Activated CD4-positive, alpha-beta T cell treated with anti-CD3 and anti-CD28 coated beads, Interleukin-2, amount 10 ng/mL, durations not matched to agents 7 days and 5 days (primary cell): Measurements from ENCODE around the gene NOD1. TPM values are rescaled to one million over a fixed set of nuclear protein-coding genes. Genes with fewer than 3 reads are reported as not detected.

Experiments
- CTCF ChIA-PET: fragments of 350-600 bp; sonication (Branson Sonifier 250); formaldehyde crosslinking; loops from one replicate; lab custom pipeline; 2021; ENCODE audit warnings: antibody characterized with exemption; lab: Charles Lee
- POLR2A ChIA-PET: fragments of 350-600 bp; sonication (Branson Sonifier 250); formaldehyde crosslinking; loops from one replicate; lab custom pipeline; 2021; ENCODE audit warnings: antibody characterized with exemption; lab: Charles Lee
- DNase-seq: peaks from one replicate; pipeline ENCODE4 v3.0.0-alpha.2; 2020
- H3K27ac Mint-ChIP-seq: one replicate; pipeline ENCODE4 v1.8.0; 2021; ENCODE audit warnings: mild to moderate bottlenecking, moderate library complexity, mixed read lengths
- H3K27me3 Mint-ChIP-seq: one replicate; pipeline ENCODE4 v1.8.0; 2021; ENCODE audit warnings: mixed read lengths
- H3K36me3 Mint-ChIP-seq: one replicate; pipeline ENCODE4 v1.8.0; 2021; ENCODE audit warnings: low read depth, mixed read lengths
- H3K4me1 Mint-ChIP-seq: one replicate; pipeline ENCODE4 v1.8.0; 2021; ENCODE audit warnings: mixed read lengths
- H3K4me3 Mint-ChIP-seq: one replicate; pipeline ENCODE4 v1.8.0; 2021; ENCODE audit warnings: mild to moderate bottlenecking, moderate library complexity, mixed read lengths
- H3K9me3 Mint-ChIP-seq: one replicate; pipeline ENCODE4 v1.8.0; 2021; ENCODE audit warnings: mixed read lengths
- total RNA-seq, 2 experiments: library from RNA; stranded (reverse); gene quantifications; one replicate each; pipeline ENCODE4 v1.2.3, GENCODE V29; 2021

Gene NOD1
- total RNA-seq, 2 experiments from 2014 or later, result 17.0 to 21.1 TPM

GRCh38 chr7:30412782-30413504, 65.6 kb downstream of the NOD1 start:
- DNase-seq, result no peak
- ChIA-PET POLR2A (no interaction called here), CTCF (no interaction called here)
- H3K4me3 Mint-ChIP-seq, result no peak overlapping the region
- peaks cover 2% of the 10 kb centered on the region for H3K36me3 Mint-ChIP-seq
- H3K27me3 Mint-ChIP-seq, result no peaks in the 10 kb centered on the region
- H3K27ac Mint-ChIP-seq, result no peak overlapping the region
- no peaks in the 10 kb centered on the region for H3K4me1 Mint-ChIP-seq
- H3K9me3 Mint-ChIP-seq, result peaks cover 12% of the 10 kb centered on the region

- H3K9me3 Mint-ChIP-seq, result peaks cover 12% of the 10 kb centered on the region
Observed at GRCh38 chr7:30411897-30412296, 66.7 kb downstream of the NOD1 start.

GRCh38 chr7:30411173-30411572, 67.4 kb downstream of the NOD1 start:
- peaks cover 2% of the 10 kb centered on the region for H3K36me3 Mint-ChIP-seq
- no peaks in the 10 kb centered on the region for H3K27me3 Mint-ChIP-seq
- no peak overlapping the region for H3K4me3 Mint-ChIP-seq
- ChIA-PET POLR2A (no interaction called here), CTCF (no interaction called here)
- no peak for DNase-seq
- peaks cover 12% of the 10 kb centered on the region for H3K9me3 Mint-ChIP-seq
- H3K27ac Mint-ChIP-seq, result no peak overlapping the region
- no peaks in the 10 kb centered on the region for H3K4me1 Mint-ChIP-seq

More at GRCh38 chr7:30411897-30412296, 66.7 kb downstream of the NOD1 start:
- CTCF ChIA-PET, result no interaction called here
- POLR2A ChIA-PET, result no interaction called here
- H3K27me3 Mint-ChIP-seq, result no peaks in the 10 kb centered on the region
- H3K27ac Mint-ChIP-seq, result no peak overlapping the region
- no peaks in the 10 kb centered on the region for H3K4me1 Mint-ChIP-seq
- H3K36me3 Mint-ChIP-seq, result peaks cover 2% of the 10 kb centered on the region
- DNase-seq, result no peak
- H3K4me3 Mint-ChIP-seq, result no peak overlapping the region

GRCh38 chr7:30406664-30407425, 71.7 kb downstream of the NOD1 start:
- ChIA-PET POLR2A (no interaction called here), CTCF (no interaction called here)
- no peak overlapping the region for H3K4me3 Mint-ChIP-seq

GRCh38 chr7:30405179-30405578, 73.4 kb downstream of the NOD1 start:
- POLR2A ChIA-PET, result no interaction called here
- no peaks in the 10 kb centered on the region for H3K36me3 Mint-ChIP-seq
- H3K9me3 Mint-ChIP-seq, result no peaks in the 10 kb centered on the region
- H3K27ac Mint-ChIP-seq, result no peak overlapping the region
- peaks cover 11% of the 10 kb centered on the region for H3K4me1 Mint-ChIP-seq
- DNase-seq, result no peak
- H3K4me3 Mint-ChIP-seq, result no peak overlapping the region
- CTCF ChIA-PET, result no interaction called here
- H3K27me3 Mint-ChIP-seq, result no peaks in the 10 kb centered on the region

More at GRCh38 chr7:30406664-30407425, 71.7 kb downstream of the NOD1 start:
- DNase-seq, result no peak
- Mint-ChIP-seq H3K4me1 (peaks cover 4% of the 10 kb centered on the region), H3K27ac (no peak overlapping the region), H3K9me3 (no peaks in the 10 kb centered on the region), H3K36me3 (no peaks in the 10 kb centered on the region), H3K27me3 (no peaks in the 10 kb centered on the region)

- DNase-seq, result no peak
- Mint-ChIP-seq H3K27me3 (no peaks in the 10 kb centered on the region), H3K4me3 (no peak overlapping the region), H3K27ac (no peak overlapping the region), H3K4me1 (peaks cover 11% of the 10 kb centered on the region), H3K9me3 (no peaks in the 10 kb centered on the region), H3K36me3 (no peaks in the 10 kb centered on the region)
- POLR2A ChIA-PET, result no interaction called here
- CTCF ChIA-PET, result no interaction called here
Observed at GRCh38 chr7:30403477-30403876, 75.1 kb downstream of the NOD1 start.

- Mint-ChIP-seq H3K27ac (no peak overlapping the region), H3K36me3 (no peaks in the 10 kb centered on the region), H3K27me3 (no peaks in the 10 kb centered on the region), H3K4me3 (no peak overlapping the region), H3K9me3 (no peaks in the 10 kb centered on the region), H3K4me1 (peaks cover 2% of the 10 kb centered on the region)
- ChIA-PET POLR2A (no interaction called here), CTCF (no interaction called here)
- DNase-seq, result no peak
Observed at GRCh38 chr7:30396389-30396788, 82.2 kb downstream of the NOD1 start.

GRCh38 chr7:30395676-30396075, 82.9 kb downstream of the NOD1 start:
- H3K4me3 Mint-ChIP-seq, result no peak overlapping the region
- CTCF ChIA-PET, result no interaction called here
- no peaks in the 10 kb centered on the region for H3K36me3 Mint-ChIP-seq
- no peak overlapping the region for H3K27ac Mint-ChIP-seq
- H3K27me3 Mint-ChIP-seq, result no peaks in the 10 kb centered on the region
- POLR2A ChIA-PET, result no interaction called here
- H3K9me3 Mint-ChIP-seq, result no peaks in the 10 kb centered on the region
- no peak for DNase-seq
- no peaks in the 10 kb centered on the region for H3K4me1 Mint-ChIP-seq

- Mint-ChIP-seq H3K4me3 (no peak overlapping the region), H3K27me3 (no peaks in the 10 kb centered on the region), H3K9me3 (no peaks in the 10 kb centered on the region), H3K27ac (no peak overlapping the region), H3K36me3 (peaks cover 4% of the 10 kb centered on the region), H3K4me1 (peaks cover 1% of the 10 kb centered on the region)
- DNase-seq, result no peak
- ChIA-PET CTCF (interaction anchor here (0.6 kb wide), 1 partner anchor 42 kb away, joined by 3 read pairs; no protein-coding TSS in a partner anchor), POLR2A (no interaction called here)
Observed at GRCh38 chr7:30391806-30392205, 86.8 kb downstream of the NOD1 start.

GRCh38 chr7:30390736-30391636, 87.6 kb downstream of the NOD1 start:
- Mint-ChIP-seq H3K27me3 (no peaks in the 10 kb centered on the region), H3K4me3 (no peak overlapping the region), H3K9me3 (no peaks in the 10 kb centered on the region), H3K4me1 (peaks cover 1% of the 10 kb centered on the region), H3K27ac (no peak overlapping the region), H3K36me3 (peaks cover 4% of the 10 kb centered on the region)
- POLR2A ChIA-PET, result no interaction called here
- CTCF ChIA-PET, result interaction anchor here (1.5 kb wide), 1 partner anchor 75 kb away, joined by 3 read pairs; no protein-coding TSS in a partner anchor
- no peak for DNase-seq

GRCh38 chr7:30389791-30390190, 88.8 kb downstream of the NOD1 start:
- Mint-ChIP-seq H3K4me1 (peaks cover 1% of the 10 kb centered on the region), H3K36me3 (peaks cover 4% of the 10 kb centered on the region), H3K9me3 (no peaks in the 10 kb centered on the region), H3K27me3 (no peaks in the 10 kb centered on the region), H3K27ac (no peak overlapping the region), H3K4me3 (no peak overlapping the region)
- POLR2A ChIA-PET, result no interaction called here
- DNase-seq, result no peak
- CTCF ChIA-PET, result interaction anchor here (1.5 kb wide), 1 partner anchor 76 kb away, joined by 3 read pairs; no protein-coding TSS in a partner anchor

- Mint-ChIP-seq H3K27me3 (no peaks in the 10 kb centered on the region), H3K4me3 (no peak overlapping the region), H3K4me1 (peaks cover 1% of the 10 kb centered on the region), H3K27ac (no peak overlapping the region), H3K9me3 (peaks cover 9% of the 10 kb centered on the region), H3K36me3 (peaks cover 2% of the 10 kb centered on the region)
- no peak for DNase-seq
- CTCF ChIA-PET, result no interaction called here
- POLR2A ChIA-PET, result no interaction called here
Observed at GRCh38 chr7:30382607-30383006, 96.0 kb downstream of the NOD1 start.
